ENCODE measurements around the gene ZFAND3. TPM values are rescaled to one million over a fixed set of nuclear protein-coding genes. Genes with fewer than 3 reads are reported as not detected.

Gene ZFAND3
- total RNA-seq, 2 experiments from 2014 or later = 8.3 to 33.8 TPM

GRCh38 chr6:38056361-38056760 lies 236.8 kb downstream of the ZFAND3 start:
- intact Hi-C loops (cut with micrococcal nuclease; ENCODE audit: unreplicated experiment) = no loop called here
- H3K79me2 ChIP-seq (ENCODE audit: insufficient read depth, low read depth, low read length) = no peaks in the 10 kb centered on the region
- no peaks in the 10 kb centered on the region for H3K36me3 ChIP-seq (ENCODE audit: insufficient read depth, low read length)
- no peaks in the 10 kb centered on the region for H3K9me2 ChIP-seq (ENCODE audit: insufficient read depth, low read length)
- no peak overlapping the region for H3K4me3 ChIP-seq (ENCODE audit: low read depth, low read length, poor library complexity, severe bottlenecking)
- no peaks in the 10 kb centered on the region for H3K9me3 ChIP-seq (ENCODE audit: low read length)
- no peak for DNase-seq (ENCODE audit: low spot score)
- H3K4me2 ChIP-seq (ENCODE audit: low read length) = no peak overlapping the region
- TF ChIP-seq CTCF (conservative IDR thresholded peaks at IDR 0.05; ENCODE audit: low read length) (no peak), EZH2phosphoT487 (IDR thresholded peaks at IDR 0.05; ENCODE audit: borderline replicate concordance, low read depth, low read length) (no peak)
- POLR2A ChIA-PET = interaction anchor here (0.6 to 3.7 kb wide), 2 partner anchors 9 to 100 kb away, joined by 3 to 14 read pairs; no protein-coding TSS in a partner anchor
- CTCF ChIA-PET (ENCODE audit: unreplicated experiment) = no interaction called here
- no TSS peak for BruUV-seq (replicated peaks)
- H3K4me1 ChIP-seq (ENCODE audit: insufficient read depth, low read length, poor library complexity, severe bottlenecking) = no peaks in the 10 kb centered on the region
- no peak overlapping the region for H3K27ac ChIP-seq (ENCODE audit: low read depth, low read length, poor library complexity, severe bottlenecking)
- H4K20me1 ChIP-seq (ENCODE audit: insufficient read depth, low read length) = peaks cover 12% of the 10 kb centered on the region
- no peak overlapping the region for H2AFZ ChIP-seq (ENCODE audit: low read length)

DNA sequence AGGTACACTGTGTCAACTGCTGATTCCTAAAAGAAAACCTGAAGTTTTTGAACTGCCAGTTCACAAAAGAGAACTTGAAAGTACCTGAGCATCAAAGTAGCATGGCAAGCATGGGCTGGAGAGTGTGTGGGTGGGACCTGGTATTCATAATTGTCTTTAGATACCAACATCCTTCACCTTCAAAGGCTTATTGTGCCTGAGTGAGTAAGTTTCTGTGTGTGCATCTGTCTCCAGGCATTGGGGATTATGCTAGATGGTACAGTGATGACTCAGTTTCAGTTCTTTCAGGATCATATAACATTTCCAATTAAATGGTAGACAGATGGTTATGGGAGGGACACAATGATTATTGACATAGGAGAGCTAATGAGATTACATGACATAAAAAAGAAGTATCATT lies 238.5 kb downstream of the ZFAND3 start:
- intact Hi-C loops (cut with micrococcal nuclease; ENCODE audit: unreplicated experiment) = no loop called here

More for the DNA sequence above, 238.5 kb downstream of the ZFAND3 start:
- no peak overlapping the region for H3K4me2 ChIP-seq (ENCODE audit: low read length)
- H3K9me3 ChIP-seq (ENCODE audit: low read length) = no peaks in the 10 kb centered on the region
- peaks cover 13% of the 10 kb centered on the region for H3K36me3 ChIP-seq (ENCODE audit: insufficient read depth, low read length)
- H3K4me1 ChIP-seq (ENCODE audit: insufficient read depth, low read length, poor library complexity, severe bottlenecking) = no peaks in the 10 kb centered on the region
- ChIA-PET POLR2A (interaction anchor here (0.6 to 1.2 kb wide), 2 partner anchors 10 to 1196 kb away, joined by 4 to 5 read pairs; no protein-coding TSS in a partner anchor), CTCF (ENCODE audit: unreplicated experiment) (no interaction called here)
- no peaks in the 10 kb centered on the region for H3K9me2 ChIP-seq (ENCODE audit: insufficient read depth, low read length)
- no peak overlapping the region for H2AFZ ChIP-seq (ENCODE audit: low read length)
- BruUV-seq (replicated peaks) = no TSS peak
- no peak for DNase-seq (ENCODE audit: low spot score)
- TF ChIP-seq EZH2phosphoT487 (IDR thresholded peaks at IDR 0.05; ENCODE audit: borderline replicate concordance, low read depth, low read length) (no peak), CTCF (conservative IDR thresholded peaks at IDR 0.05; ENCODE audit: low read length) (no peak)
- H3K27ac ChIP-seq (ENCODE audit: low read depth, low read length, poor library complexity, severe bottlenecking) = no peak overlapping the region
- no peak overlapping the region for H3K4me3 ChIP-seq (ENCODE audit: low read depth, low read length, poor library complexity, severe bottlenecking)
- H4K20me1 ChIP-seq (ENCODE audit: insufficient read depth, low read length) = peaks cover 12% of the 10 kb centered on the region
- no peaks in the 10 kb centered on the region for H3K79me2 ChIP-seq (ENCODE audit: insufficient read depth, low read depth, low read length)

Data from OCI-LY7 (cell line).